Measurements from ENCODE around the gene PAX5. TPM values are rescaled to one million over a fixed set of nuclear protein-coding genes. Genes with fewer than 3 reads are reported as not detected.

Gene PAX5
- total RNA-seq, 3 donors from 2014 or later (not counting 1 experiment from before 2014, with no cell fraction given) = 1.3 to 2.1 (median 2.0) TPM

DNA sequence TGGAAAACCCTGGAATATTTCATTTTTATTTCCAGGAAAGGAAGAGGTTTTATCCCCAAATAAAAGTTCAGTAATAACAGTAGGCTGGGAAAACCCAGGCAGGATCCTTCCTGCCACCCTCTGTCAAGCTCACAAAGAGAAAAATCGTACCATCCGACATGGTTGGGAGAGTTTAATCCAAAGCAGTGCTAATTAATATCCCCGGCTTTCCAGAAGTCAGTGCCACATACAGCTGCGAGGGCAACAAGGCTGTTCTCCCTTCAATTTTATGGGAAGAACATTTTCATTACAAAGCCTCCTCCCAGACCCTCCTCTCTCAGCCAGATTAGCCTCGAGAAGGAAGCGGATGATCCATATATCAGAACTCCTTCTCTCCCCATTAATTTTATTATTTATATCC is 95.5 kb downstream of the PAX5 start:
- no peak for DNase-seq
- Mint-ChIP-seq H3K9me3 (no peaks in the 10 kb centered on the region), H3K36me3 (no peaks in the 10 kb centered on the region), H3K4me1 (no peaks in the 10 kb centered on the region), H3K27ac (no peak overlapping the region), H3K27me3 (ENCODE audit: low read depth in 2 of 2) (peaks cover 10 to 31% of the 10 kb centered on the region in 2 donors), H3K4me3 (no peak overlapping the region)
- ATAC-seq = no peak
- no peak overlapping the region for H3K4me3 ChIP-seq (ENCODE audit: low read length)
- no peak overlapping the region for H3K27ac ChIP-seq (ENCODE audit: low read length)
- TF ChIP-seq, protein P1, sequence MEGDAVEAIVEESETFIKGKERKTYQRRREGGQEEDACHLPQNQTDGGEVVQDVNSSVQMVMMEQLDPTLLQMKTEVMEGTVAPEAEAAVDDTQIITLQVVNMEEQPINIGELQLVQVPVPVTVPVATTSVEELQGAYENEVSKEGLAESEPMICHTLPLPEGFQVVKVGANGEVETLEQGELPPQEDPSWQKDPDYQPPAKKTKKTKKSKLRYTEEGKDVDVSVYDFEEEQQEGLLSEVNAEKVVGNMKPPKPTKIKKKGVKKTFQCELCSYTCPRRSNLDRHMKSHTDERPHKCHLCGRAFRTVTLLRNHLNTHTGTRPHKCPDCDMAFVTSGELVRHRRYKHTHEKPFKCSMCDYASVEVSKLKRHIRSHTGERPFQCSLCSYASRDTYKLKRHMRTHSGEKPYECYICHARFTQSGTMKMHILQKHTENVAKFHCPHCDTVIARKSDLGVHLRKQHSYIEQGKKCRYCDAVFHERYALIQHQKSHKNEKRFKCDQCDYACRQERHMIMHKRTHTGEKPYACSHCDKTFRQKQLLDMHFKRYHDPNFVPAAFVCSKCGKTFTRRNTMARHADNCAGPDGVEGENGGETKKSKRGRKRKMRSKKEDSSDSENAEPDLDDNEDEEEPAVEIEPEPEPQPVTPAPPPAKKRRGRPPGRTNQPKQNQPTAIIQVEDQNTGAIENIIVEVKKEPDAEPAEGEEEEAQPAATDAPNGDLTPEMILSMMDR (IDR thresholded peaks at IDR 0.05) = no peak
- no peaks in the 10 kb centered on the region for H3K36me3 ChIP-seq (ENCODE audit: control insufficient read depth, insufficient read depth, low read length)
- intact Hi-C loops (cut with micrococcal nuclease) = no loop called here
- H3K27me3 ChIP-seq (ENCODE audit: control insufficient read depth, insufficient read depth, low read length) = no peaks in the 10 kb centered on the region
- no peaks in the 10 kb centered on the region for H3K9me3 ChIP-seq (ENCODE audit: control insufficient read depth, insufficient read depth, low read length)
- 79% methylated on average over 6 of the region's 6 CpGs for WGBS (ENCODE audit: insufficient coverage)
- H3K4me1 ChIP-seq (ENCODE audit: control insufficient read depth, insufficient read depth, low read length) = no peaks in the 10 kb centered on the region

GRCh38 chr9:36937951-36938350 is 96.1 kb downstream of the PAX5 start:
- Mint-ChIP-seq H3K4me1 (no peaks in the 10 kb centered on the region), H3K4me3 (no peak overlapping the region), H3K27ac (no peak overlapping the region), H3K27me3 (ENCODE audit: low read depth in 2 of 2) (peaks cover 10 to 31% of the 10 kb centered on the region in 2 donors), H3K9me3 (no peaks in the 10 kb centered on the region), H3K36me3 (no peaks in the 10 kb centered on the region)
- Histone ChIP-seq H3K27ac (ENCODE audit: low read length) (no peak overlapping the region), H3K9me3 (ENCODE audit: control insufficient read depth, insufficient read depth, low read length) (no peaks in the 10 kb centered on the region), H3K36me3 (ENCODE audit: control insufficient read depth, insufficient read depth, low read length) (no peaks in the 10 kb centered on the region), H3K4me1 (ENCODE audit: control insufficient read depth, insufficient read depth, low read length) (no peaks in the 10 kb centered on the region), H3K27me3 (ENCODE audit: control insufficient read depth, insufficient read depth, low read length) (no peaks in the 10 kb centered on the region), H3K4me3 (ENCODE audit: low read length) (no peak overlapping the region)
- intact Hi-C loops (cut with micrococcal nuclease) = no loop called here
- TF ChIP-seq, protein P1 (IDR thresholded peaks at IDR 0.05) = no peak
- ATAC-seq (no peak), DNase-seq (no peak)
- WGBS (ENCODE audit: insufficient coverage) = 48% methylated on average over 3 of the region's 4 CpGs

GRCh38 chr9:36937346-36937745 is 96.7 kb downstream of the PAX5 start:
- DNase-seq (no peak), ATAC-seq (no peak)
- WGBS (ENCODE audit: insufficient coverage) = 76% methylated on average over 7 of the region's 7 CpGs
- no peak overlapping the region for H3K27ac ChIP-seq (ENCODE audit: low read length)
- no peaks in the 10 kb centered on the region for H3K27me3 ChIP-seq (ENCODE audit: control insufficient read depth, insufficient read depth, low read length)
- TF ChIP-seq, protein P1 (IDR thresholded peaks at IDR 0.05) = no peak
- H3K9me3 ChIP-seq (ENCODE audit: control insufficient read depth, insufficient read depth, low read length) = no peaks in the 10 kb centered on the region
- Mint-ChIP-seq H3K36me3 (no peaks in the 10 kb centered on the region), H3K4me1 (no peaks in the 10 kb centered on the region), H3K9me3 (peaks cover under 1% of the 10 kb centered on the region in 2 donors), H3K4me3 (no peak overlapping the region), H3K27me3 (ENCODE audit: low read depth in 2 of 2) (peaks cover 10 to 31% of the 10 kb centered on the region in 2 donors), H3K27ac (no peak overlapping the region)
- H3K4me1 ChIP-seq (ENCODE audit: control insufficient read depth, insufficient read depth, low read length) = no peaks in the 10 kb centered on the region
- intact Hi-C loops (cut with micrococcal nuclease) = no loop called here
- no peak overlapping the region for H3K4me3 ChIP-seq (ENCODE audit: low read length)
- H3K36me3 ChIP-seq (ENCODE audit: control insufficient read depth, insufficient read depth, low read length) = no peaks in the 10 kb centered on the region

DNA sequence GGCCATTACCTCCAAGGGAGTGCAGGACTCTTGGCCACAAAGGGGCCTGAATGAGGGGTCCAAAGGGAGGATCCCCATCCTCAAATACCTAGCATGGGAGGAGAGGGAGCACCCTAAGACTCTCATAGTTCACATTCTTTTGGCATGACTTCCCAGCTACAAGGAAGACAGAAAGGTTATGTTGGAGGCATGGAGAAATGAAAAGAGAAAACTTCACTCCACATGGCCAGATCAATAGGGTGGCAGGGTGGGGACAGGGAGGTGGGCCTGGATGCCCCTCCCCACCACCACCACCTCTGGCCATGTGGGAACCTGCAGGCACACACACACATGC is 97.6 kb downstream of the PAX5 start:
- peaks cover 3% of the 10 kb centered on the region in 2 donors for H3K9me3 Mint-ChIP-seq
- no peak overlapping the region for H3K27ac Mint-ChIP-seq
- H3K4me3 ChIP-seq (ENCODE audit: low read length) = no peak overlapping the region
- intact Hi-C loops (cut with micrococcal nuclease) = no loop called here
- TF ChIP-seq, protein P1 (IDR thresholded peaks at IDR 0.05) = no peak
- H3K27ac ChIP-seq (ENCODE audit: low read length) = no peak overlapping the region
- H3K4me1 ChIP-seq (ENCODE audit: control insufficient read depth, insufficient read depth, low read length) = no peaks in the 10 kb centered on the region
- H3K36me3 ChIP-seq (ENCODE audit: control insufficient read depth, insufficient read depth, low read length) = no peaks in the 10 kb centered on the region
- no peaks in the 10 kb centered on the region for H3K36me3 Mint-ChIP-seq
- DNase-seq (no peak), ATAC-seq (no peak)
- H3K4me3 Mint-ChIP-seq = no peak overlapping the region
- peaks cover 13 to 31% of the 10 kb centered on the region in 2 donors for H3K27me3 Mint-ChIP-seq (ENCODE audit: low read depth in 2 of 2)
- no peaks in the 10 kb centered on the region for H3K4me1 Mint-ChIP-seq
- H3K27me3 ChIP-seq (ENCODE audit: control insufficient read depth, insufficient read depth, low read length) = no peaks in the 10 kb centered on the region
- no peaks in the 10 kb centered on the region for H3K9me3 ChIP-seq (ENCODE audit: control insufficient read depth, insufficient read depth, low read length)

Data from natural killer cell (primary cell).